KMS-11 (cell line): ENCODE measurements around the gene CARD8.
A peak's percentile ranks its signal among the peaks of the same experiment; 100 is the strongest.
"Not testable (repeated sequence)": the region's sequence is repeated elsewhere in the genome, so short reads cannot be mapped to it uniquely, and the experiment has no call there.

Experiments
- H2AFZ ChIP-seq: fragments of 200-600 bp; sonication (generic); 2 replicates; pipeline ENCODE4 v1.6.1; 2016; ENCODE audit warnings: antibody characterized with exemption, mixed run types, low read depth
- H3K27ac ChIP-seq: fragments of 200-600 bp; sonication (generic); 2 replicates; pipeline ENCODE4 v1.6.1; 2016; ENCODE audit warnings: mild to moderate bottlenecking, mixed run types
- H3K27me3 ChIP-seq: fragments of 200-600 bp; sonication (generic); 2 replicates; pipeline ENCODE4 v1.6.1; 2017; ENCODE audit warnings: mild to moderate bottlenecking, low read depth, mixed run types, moderate library complexity; ENCODE audit not compliant: insufficient read depth
- H3K36me3 ChIP-seq: fragments of 200-600 bp; sonication (generic); 2 replicates; pipeline ENCODE4 v1.6.1; 2017; ENCODE audit warnings: mild to moderate bottlenecking, mixed run types; ENCODE audit not compliant: insufficient read depth
- H3K4me1 ChIP-seq: fragments of 200-600 bp; sonication (generic); 2 replicates; pipeline ENCODE4 v1.6.1; 2016; ENCODE audit warnings: mild to moderate bottlenecking, low read depth, mixed run types; ENCODE audit not compliant: poor library complexity, severe bottlenecking
- H3K4me2 ChIP-seq: fragments of 200-600 bp; sonication (generic); 2 replicates; pipeline ENCODE4 v1.7.0; 2016; ENCODE audit warnings: mild to moderate bottlenecking, mixed run types
- H3K4me3 ChIP-seq: fragments of 200-600 bp; sonication (generic); IDR thresholded peaks from 2 replicates; pipeline ENCODE4 v1.6.1; 2017; ENCODE audit warnings: low read depth, low read length, mixed read lengths; ENCODE audit not compliant: insufficient read depth
- H3K79me2 ChIP-seq: fragments of 200-600 bp; sonication (generic); 2 replicates; pipeline ENCODE4 v1.6.1; 2016; ENCODE audit warnings: low read depth, mixed run types; ENCODE audit not compliant: insufficient read depth
- H3K9ac ChIP-seq: fragments of 200-600 bp; sonication (generic); 2 replicates; pipeline ENCODE4 v1.6.1; 2016; ENCODE audit warnings: mild to moderate bottlenecking, mixed run types
- H4K20me1 ChIP-seq: fragments of 200-600 bp; sonication (generic); 2 replicates; pipeline ENCODE4 v1.6.1; 2016; ENCODE audit warnings: mild to moderate bottlenecking, mixed run types; ENCODE audit not compliant: insufficient read depth
- TF ChIP-seq, protein P1 (sequence below): fragments of 200-600 bp; sonication (generic); conservative IDR thresholded peaks from 2 replicates; pipeline ENCODE4 v1.6.1; 2017; ENCODE audit warnings: low read depth, mild to moderate bottlenecking, antibody characterized with exemption, low read length, moderate library complexity, mixed read lengths

CARD8 gene

DNA sequence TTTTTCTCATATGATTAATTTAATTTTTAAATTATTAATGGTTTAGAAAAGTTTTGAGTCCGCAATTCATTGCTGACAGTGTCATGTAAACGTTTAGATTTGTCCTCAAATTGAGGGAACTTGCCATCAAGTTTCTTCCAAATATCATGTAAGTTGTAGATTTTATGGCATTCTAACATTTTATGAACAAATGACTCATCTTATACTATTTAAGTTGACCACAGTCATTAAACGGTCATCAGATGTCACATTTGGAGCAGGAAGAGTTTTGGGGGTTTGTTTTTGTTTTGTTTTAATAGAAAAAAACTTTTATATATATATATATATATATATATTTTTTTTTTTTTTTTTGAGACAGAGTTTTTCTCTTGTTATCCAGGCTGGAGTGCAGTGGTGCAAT is 18.5 kb upstream of the CARD8 start:
- Histone ChIP-seq H3K9ac (no peak overlapping the region), H3K4me3 (no peak overlapping the region), H3K36me3 (no peaks in the 10 kb centered on the region), H3K4me1 (no peaks in the 10 kb centered on the region), H3K79me2 (no peaks in the 10 kb centered on the region), H4K20me1 (no peaks in the 10 kb centered on the region), H3K4me2 (no peak overlapping the region), H2AFZ (no peak overlapping the region), H3K27ac (no peak overlapping the region), H3K27me3 (peaks cover 59% of the 10 kb centered on the region)
- TF ChIP-seq, protein P1, sequence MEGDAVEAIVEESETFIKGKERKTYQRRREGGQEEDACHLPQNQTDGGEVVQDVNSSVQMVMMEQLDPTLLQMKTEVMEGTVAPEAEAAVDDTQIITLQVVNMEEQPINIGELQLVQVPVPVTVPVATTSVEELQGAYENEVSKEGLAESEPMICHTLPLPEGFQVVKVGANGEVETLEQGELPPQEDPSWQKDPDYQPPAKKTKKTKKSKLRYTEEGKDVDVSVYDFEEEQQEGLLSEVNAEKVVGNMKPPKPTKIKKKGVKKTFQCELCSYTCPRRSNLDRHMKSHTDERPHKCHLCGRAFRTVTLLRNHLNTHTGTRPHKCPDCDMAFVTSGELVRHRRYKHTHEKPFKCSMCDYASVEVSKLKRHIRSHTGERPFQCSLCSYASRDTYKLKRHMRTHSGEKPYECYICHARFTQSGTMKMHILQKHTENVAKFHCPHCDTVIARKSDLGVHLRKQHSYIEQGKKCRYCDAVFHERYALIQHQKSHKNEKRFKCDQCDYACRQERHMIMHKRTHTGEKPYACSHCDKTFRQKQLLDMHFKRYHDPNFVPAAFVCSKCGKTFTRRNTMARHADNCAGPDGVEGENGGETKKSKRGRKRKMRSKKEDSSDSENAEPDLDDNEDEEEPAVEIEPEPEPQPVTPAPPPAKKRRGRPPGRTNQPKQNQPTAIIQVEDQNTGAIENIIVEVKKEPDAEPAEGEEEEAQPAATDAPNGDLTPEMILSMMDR: no peak

DNA sequence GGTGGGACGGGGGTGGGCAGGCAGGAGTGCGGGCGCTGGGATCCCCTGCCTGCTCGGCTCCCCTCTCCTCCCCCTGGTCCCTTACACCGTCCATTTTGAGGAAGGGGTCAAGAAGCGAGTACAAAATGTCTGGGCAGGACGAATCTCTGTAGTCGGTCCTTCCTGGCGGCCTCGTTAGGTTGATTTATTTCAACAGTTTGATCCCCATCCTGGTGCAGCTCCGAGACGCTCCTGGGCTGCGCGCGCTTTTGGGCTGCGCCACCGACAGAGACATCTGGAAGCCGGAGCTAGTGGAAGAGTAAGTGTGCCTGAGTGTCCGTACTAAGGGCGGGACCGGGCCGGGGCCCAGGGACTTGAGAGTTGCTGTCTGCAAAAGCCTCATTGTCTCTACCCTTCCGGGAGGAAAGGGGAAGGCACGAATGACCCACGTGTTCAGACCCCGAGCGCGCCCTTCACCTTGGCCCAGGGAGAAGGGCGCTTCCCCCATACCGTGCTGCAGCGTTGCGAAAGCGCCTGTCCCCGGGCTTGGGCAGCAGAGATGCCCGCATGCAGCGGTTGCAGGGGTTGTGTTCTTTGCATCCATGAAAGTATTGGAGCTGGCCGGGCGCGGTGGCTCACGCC is 15.9 kb upstream of the CARD8 start:
- Histone ChIP-seq H3K4me1 (peaks cover 6% of the 10 kb centered on the region), H2AFZ (no peak overlapping the region), H3K9ac (no peak overlapping the region), H3K79me2 (no peaks in the 10 kb centered on the region), H3K36me3 (no peaks in the 10 kb centered on the region), H3K4me3 (no peak overlapping the region), H3K27ac (no peak overlapping the region), H3K4me2 (no peak overlapping the region), H4K20me1 (no peaks in the 10 kb centered on the region), H3K27me3 (peaks cover 40% of the 10 kb centered on the region)
- TF ChIP-seq, protein P1: no peak

DNA sequence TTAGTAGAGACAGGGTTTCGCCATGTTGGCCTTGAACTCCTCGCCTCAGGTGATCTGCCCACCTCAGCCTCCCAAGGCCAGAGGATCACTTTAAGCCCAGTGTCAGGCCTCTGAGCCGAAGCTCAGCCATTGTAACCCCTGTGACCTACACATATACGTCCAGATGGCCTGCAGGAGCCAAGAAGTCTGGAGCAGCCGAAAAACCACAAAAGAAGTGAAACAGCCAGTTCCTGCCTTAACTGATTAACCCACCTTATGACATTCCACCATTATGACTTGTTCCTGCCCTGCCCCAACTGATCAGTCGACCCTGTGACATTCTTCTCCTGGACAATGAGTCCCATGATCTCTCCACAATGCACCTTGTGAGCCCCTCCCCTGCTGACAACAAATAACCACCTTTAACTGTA is 13.9 kb upstream of the CARD8 start:
- not testable (repeated sequence) for H3K36me3 ChIP-seq, H3K9ac ChIP-seq, H3K27ac ChIP-seq, H3K4me3 ChIP-seq, H4K20me1 ChIP-seq, H3K4me2 ChIP-seq, H2AFZ ChIP-seq, H3K79me2 ChIP-seq
- H3K4me1 ChIP-seq: peaks cover 15% of the 10 kb centered on the region
- peaks cover 30% of the 10 kb centered on the region for H3K27me3 ChIP-seq

DNA sequence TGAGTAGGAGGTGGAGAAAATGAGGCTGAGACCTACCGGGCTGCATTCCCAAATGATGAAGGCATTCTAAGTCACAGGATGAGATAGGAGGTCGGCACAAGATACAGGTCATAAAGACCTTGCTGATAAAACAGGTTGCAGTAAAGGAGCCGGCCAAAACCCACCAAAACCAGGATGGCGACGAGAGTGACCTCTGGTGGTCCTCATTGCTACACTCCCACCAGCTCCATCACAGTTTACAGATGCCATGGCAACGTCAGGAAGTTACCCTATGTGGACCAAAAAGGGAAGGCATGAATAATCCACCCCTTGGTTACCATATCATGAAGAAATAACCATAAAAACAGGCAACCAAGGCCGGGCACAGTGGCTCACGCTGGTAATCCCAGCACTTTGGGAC is 9.6 kb upstream of the CARD8 start:
- H2AFZ ChIP-seq, H4K20me1 ChIP-seq, H3K79me2 ChIP-seq, H3K36me3 ChIP-seq, H3K4me3 ChIP-seq, H3K27ac ChIP-seq, H3K9ac ChIP-seq, H3K4me2 ChIP-seq: not testable (repeated sequence)
- Histone ChIP-seq H3K4me1 (peaks cover 19% of the 10 kb centered on the region), H3K27me3 (peaks cover 12% of the 10 kb centered on the region; the same call in 1 of the 2 replicates)

DNA sequence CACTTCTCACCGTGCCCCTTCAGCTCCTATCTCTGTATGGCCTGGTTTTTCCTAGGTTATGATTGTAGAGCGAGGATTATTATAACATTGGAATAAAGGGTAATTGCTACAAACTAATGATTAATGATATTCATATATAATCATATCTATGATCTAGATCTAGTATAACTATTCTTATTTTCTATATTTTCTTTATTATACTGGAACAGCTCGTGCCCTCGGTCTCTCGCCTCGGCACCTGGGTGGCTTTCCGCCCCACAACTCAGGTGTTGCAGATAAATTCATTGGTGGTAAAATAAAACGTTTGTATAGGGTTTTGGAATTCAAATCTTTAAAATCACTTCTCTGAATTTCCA is 4.6 kb upstream of the CARD8 start:
- H3K4me3 ChIP-seq, H3K79me2 ChIP-seq, H3K9ac ChIP-seq: not testable (repeated sequence)

DNA sequence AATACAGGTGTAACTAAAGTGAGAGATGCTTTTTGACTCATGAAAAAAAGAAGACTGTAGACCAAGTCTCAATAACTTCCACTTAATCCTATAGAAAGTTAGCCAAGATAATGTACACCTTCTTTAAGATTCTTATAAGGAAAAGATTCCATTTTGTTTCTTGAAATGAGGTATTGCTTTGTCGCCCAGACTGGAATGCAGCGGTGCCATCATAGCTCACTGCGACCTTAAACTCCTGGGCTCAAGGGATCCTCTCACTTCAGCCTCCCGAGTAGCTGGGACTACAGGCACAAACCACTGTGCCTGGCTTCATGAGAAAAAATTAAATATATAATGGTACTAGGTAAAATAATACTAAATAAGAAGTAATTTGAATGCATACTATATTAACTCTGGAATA is 3.3 kb upstream of the CARD8 start:
- H4K20me1 ChIP-seq, H3K9ac ChIP-seq, H2AFZ ChIP-seq, H3K27me3 ChIP-seq, H3K36me3 ChIP-seq, H3K79me2 ChIP-seq, H3K27ac ChIP-seq, H3K4me3 ChIP-seq, H3K4me2 ChIP-seq: not testable (repeated sequence)
- H3K4me1 ChIP-seq: peaks cover 23% of the 10 kb centered on the region

More for the DNA sequence above, 4.6 kb upstream of the CARD8 start:
- not testable (repeated sequence) for H4K20me1 ChIP-seq, H3K27me3 ChIP-seq, H3K36me3 ChIP-seq, H3K27ac ChIP-seq, H3K4me2 ChIP-seq
- TF ChIP-seq, protein P1: peak; percentile 27; the same call in 1 of the 2 replicates
- peaks cover 17% of the 10 kb centered on the region for H3K4me1 ChIP-seq
- peak overlapping the region; percentile 67; the same call in 1 of the 2 replicates for H2AFZ ChIP-seq
